HG03060 (cell line): ENCODE data around the gene TACO1.

Experiments used
- ATAC-seq: cut with Tn5 transposase; IDR thresholded peaks from one replicate; pipeline ENCODE4 v1.9.1; 2021; ENCODE audit warnings: low read depth, moderate number of reproducible peaks; ENCODE audit not compliant: unreplicated experiment

The TACO1 gene

DNA sequence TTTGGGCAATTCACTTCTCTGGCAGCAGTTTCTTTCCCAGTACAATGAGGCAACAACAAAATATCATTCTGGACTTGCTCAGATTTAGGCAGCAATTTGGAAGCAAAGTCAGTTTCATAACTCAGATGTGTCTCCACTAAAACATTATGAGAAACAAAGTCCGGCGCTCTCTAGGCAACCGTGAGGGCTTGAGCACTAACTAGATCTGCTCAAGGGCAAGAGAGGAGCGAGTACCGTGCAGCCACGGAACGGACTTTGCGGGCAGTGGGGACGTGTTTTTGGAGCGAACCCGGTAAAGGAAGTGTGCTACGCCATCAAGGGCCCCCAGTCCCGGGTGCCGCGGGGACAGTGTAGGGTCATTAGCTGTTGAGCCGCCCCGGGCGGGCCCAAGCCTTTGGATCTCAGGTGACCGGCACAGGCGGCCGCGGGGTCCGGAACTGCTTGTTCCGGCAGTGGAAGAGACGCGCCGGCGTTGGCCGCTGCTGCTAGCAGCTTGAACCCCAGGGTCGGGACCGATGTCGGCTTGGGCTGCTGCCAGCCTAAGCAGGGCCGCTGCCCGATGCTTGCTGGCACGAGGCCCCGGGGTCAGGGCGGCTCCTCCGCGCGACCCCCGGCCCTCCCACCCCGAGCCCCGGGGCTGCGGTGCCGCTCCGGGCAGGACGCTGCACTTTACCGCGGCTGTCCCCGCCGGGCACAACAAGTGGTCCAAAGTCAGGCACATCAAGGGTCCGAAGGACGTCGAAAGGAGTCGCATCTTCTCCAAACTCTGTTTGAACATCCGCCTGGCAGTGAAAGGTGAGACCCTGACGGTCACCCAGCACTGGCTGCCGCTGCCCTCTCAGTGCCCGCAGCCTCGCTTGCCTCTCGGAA, at the start of gene TACO1:
TACO1 (plus strand) TSS at position 327 of the 870 bp plus-strand sequence; CDS start at position 516, 189 bp downstream.
- ATAC-seq: peak; percentile 82

DNA sequence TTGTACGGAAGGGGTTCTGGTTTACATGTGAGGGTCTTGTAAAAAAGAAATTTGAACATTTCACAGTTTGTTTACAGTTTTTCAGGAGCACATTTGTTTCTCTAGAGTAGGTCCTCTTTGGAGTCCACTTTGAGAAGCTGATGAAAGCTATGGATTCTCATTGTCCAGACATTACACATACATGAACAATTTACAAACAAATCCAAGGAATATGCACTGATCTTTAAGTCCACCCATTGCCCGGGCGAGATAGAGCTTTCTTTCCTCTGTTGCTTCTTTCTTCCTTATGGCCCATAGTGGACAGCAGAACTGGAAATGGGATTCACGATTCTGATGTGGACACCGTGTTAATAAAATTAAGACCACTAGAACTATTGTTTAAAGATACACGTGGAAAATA, 48.5 kb upstream of the TACO1 start:
- no peak for ATAC-seq

- ATAC-seq: no peak
Observed at GRCh38 chr17:63555500-63556156, 45.1 kb upstream of the TACO1 start.

DNA sequence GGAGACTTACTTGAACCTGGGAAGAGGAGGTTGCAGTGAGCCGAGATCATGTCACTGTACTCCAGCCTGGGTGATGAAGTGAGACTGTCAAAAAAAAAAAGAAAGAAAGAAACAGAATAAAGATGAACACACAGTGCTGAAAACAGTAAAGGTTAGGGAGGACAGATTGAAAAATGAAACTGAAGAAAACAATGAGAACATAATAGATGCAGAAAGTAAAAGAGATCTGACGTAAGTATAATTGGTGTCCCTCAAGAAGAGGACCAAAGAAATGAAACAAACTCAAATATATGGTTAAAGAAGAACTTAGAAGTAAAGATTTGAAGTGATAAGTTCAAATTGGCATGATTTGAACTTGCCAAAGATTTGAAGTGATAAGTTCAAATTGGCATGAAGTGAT, 43.3 kb upstream of the TACO1 start:
- ATAC-seq: no peak

GRCh38 chr17:63558441-63558840, 42.3 kb upstream of the TACO1 start:
- ATAC-seq: no peak

DNA sequence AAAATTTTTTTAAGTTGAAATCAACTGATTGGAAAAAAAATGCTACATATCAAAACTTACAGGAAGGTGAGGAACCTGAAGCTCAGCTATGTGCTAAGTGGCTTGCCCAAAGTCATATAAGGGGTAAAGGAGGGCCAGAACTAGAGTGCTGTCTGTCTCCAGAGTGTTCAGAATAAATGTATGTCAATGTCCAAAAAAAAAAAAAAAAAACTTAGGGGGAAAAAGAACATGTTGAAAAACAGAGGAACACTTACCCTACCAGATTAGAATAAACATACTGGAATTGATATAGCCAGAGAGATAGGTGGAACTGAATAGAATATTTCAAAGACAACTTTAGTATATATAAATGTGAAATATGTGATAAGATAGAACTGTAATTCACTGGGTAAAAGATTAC, 38.9 kb upstream of the TACO1 start:
- no peak for ATAC-seq

- ATAC-seq: no peak
Observed at GRCh38 chr17:63563339-63563738, 37.4 kb upstream of the TACO1 start.

- ATAC-seq: no peak
Observed at GRCh38 chr17:63564562-63564961, 36.1 kb upstream of the TACO1 start.

DNA sequence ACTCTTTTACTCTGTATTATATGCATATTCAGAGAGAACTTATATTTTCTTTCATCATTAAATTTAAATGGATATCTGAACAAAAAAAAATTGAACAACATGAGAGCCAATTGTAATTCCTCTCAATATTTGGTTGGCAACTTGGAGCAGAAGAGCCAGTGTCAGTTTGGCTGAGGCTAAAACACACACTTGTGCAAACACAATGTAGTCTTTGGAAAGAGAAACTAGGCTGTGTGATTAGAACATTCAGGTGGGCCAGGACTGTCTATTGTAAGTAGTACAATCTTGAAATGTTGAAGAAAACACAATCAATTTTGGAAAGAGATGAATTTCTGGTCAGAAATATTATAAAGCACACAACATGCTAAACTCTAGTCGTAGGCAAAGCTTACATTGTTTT, 33.5 kb upstream of the TACO1 start:
- ATAC-seq: no peak

DNA sequence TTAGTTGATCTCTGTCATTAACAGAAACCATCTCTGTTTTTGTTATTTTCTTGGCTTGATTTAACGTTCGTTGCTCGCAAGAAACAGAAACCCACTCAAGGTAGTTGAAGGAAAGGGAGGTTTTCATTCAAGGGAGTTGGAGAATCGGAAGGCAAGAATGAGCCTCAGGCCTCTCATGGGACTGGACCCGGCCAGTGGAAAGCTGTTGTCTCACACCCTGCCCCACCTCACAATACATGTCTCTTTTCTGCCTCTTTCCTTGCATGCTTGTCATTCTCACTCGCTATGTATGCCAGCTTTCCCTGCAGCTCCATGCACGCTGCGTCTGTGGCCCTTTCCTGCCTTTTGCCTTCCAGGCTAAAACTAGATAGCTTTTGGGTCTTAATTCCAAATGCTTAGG, 32.1 kb upstream of the TACO1 start:
- no peak for ATAC-seq

- ATAC-seq: no peak
Observed at GRCh38 chr17:63571632-63572310, 28.9 kb upstream of the TACO1 start.

DNA sequence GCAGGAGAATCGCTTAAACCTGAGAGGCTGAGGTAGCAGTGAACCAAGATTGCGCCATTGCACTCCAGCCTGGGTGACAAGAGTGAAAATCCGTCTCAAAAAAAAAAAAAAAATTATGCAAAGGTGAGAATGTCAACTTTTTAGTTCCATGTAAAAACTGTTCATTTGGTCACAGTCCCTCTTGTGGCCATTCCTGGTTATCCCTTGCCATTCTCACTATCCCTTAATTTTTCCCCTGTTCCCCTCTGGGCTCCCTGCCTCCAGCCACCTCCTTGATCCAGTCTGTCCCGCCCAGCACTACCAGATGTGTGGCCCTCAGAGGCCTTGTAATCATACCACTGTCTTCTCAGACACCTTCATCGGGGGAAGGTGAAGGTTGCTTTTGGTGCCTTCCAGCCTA, 27.1 kb upstream of the TACO1 start:
- ATAC-seq: no peak

- ATAC-seq: no peak
Observed at GRCh38 chr17:63578027-63578768, 22.5 kb upstream of the TACO1 start.

GRCh38 chr17:63578769-63579111, 22.0 kb upstream of the TACO1 start:
- no peak for ATAC-seq

- no peak for ATAC-seq
Observed at GRCh38 chr17:63579633-63580032, 21.1 kb upstream of the TACO1 start.

GRCh38 chr17:63587770-63588169, 12.9 kb upstream of the TACO1 start:
- no peak for ATAC-seq

- no peak for ATAC-seq
Observed at GRCh38 chr17:63588797-63589196, 11.9 kb upstream of the TACO1 start.

- no peak for ATAC-seq
Observed at GRCh38 chr17:63589646-63590045, 11.0 kb upstream of the TACO1 start.

GRCh38 chr17:63592797-63593196, 7.9 kb upstream of the TACO1 start:
- no peak for ATAC-seq

DNA sequence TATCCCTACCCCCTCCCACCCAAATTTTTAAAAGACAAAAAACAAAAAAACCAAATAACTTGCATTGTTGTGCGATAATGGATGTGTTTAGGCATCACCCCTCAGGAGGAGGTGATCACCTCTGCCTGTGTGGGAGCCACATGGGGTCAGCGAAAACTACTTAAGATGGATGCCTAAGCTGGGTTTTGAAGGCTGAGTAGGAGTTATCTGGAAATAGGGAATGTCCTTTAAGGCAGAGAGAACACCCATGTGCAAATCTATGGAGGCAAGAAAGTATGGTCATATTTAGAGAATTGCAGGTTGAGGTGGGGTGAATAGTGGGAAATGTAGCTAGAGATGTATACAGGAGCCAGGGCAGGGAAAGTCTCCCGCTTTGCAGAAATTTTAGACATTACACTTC, 5.6 kb upstream of the TACO1 start:
- ATAC-seq: no peak
